ENCODE results near the gene CAMTA1.
"Not testable (repeated sequence)": the region's sequence is repeated elsewhere in the genome, so short reads cannot be mapped to it uniquely, and the experiment has no call there.

Gene CAMTA1

DNA sequence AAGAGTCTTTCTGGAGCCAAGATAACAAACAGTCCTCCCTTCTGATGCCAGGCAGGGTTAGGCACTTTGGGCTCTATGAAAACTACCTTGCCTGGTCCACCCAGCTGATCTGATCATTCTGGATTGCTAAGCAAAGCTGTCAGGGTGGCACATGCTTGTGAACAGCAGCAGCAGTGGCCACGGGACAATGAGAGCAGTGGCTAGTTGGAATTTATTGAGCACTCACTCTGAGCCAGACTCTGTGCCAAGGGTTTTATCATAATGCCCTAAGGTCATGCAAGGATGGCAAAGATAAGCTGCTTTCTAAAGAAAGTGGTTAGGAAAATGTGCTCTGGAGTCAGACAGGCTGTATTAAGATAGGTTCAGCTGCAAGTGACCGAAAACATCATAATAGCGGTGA lies 595.5 kb downstream of the CAMTA1 start:
- H3K4me1 ChIP-seq (ENCODE audit: control insufficient read depth, insufficient read depth, low read length), result peaks cover 19% of the 10 kb centered on the region
- H3K4me3 ChIP-seq (ENCODE audit: low read depth, low read length), result no peak overlapping the region
- no peaks in the 10 kb centered on the region for H3K36me3 ChIP-seq (ENCODE audit: control insufficient read depth, insufficient read depth, low read length)
- no peaks in the 10 kb centered on the region for H3K9me3 ChIP-seq (ENCODE audit: control insufficient read depth, insufficient read depth, low read depth, low read length)
- no peaks in the 10 kb centered on the region for H3K27me3 ChIP-seq (ENCODE audit: control insufficient read depth, insufficient read depth, low read length)
- H3K27ac ChIP-seq (ENCODE audit: low read depth, low read length), result no peak overlapping the region
- H3K9ac ChIP-seq (ENCODE audit: low read length), result no peak overlapping the region

DNA sequence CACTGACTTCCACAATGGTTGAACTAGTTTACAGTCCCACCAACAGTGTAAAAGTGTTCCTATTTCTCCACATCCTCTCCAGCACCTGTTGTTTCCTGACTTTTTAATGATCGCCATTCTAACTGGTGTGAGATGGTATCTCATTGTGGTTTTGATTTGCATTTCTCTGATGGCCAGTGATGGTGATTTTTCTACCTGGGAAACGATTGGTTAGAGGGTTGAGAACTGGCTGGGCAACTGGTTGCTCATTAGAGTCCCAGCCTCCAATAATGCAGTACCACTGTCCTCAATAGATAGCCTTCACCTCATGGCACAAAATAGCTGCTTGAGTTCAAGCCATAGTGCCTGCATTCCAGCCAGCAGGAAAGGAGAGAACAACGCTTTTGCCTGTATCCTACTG lies 596.5 kb downstream of the CAMTA1 start:
- not testable (repeated sequence) for H3K27ac ChIP-seq (ENCODE audit: low read depth, low read length); H3K9me3 ChIP-seq (ENCODE audit: control insufficient read depth, insufficient read depth, low read depth, low read length); H3K9ac ChIP-seq (ENCODE audit: low read length); H3K4me3 ChIP-seq (ENCODE audit: low read depth, low read length); H3K27me3 ChIP-seq (ENCODE audit: control insufficient read depth, insufficient read depth, low read length); H3K36me3 ChIP-seq (ENCODE audit: control insufficient read depth, insufficient read depth, low read length)
- H3K4me1 ChIP-seq (ENCODE audit: control insufficient read depth, insufficient read depth, low read length), result peaks cover 19% of the 10 kb centered on the region

DNA sequence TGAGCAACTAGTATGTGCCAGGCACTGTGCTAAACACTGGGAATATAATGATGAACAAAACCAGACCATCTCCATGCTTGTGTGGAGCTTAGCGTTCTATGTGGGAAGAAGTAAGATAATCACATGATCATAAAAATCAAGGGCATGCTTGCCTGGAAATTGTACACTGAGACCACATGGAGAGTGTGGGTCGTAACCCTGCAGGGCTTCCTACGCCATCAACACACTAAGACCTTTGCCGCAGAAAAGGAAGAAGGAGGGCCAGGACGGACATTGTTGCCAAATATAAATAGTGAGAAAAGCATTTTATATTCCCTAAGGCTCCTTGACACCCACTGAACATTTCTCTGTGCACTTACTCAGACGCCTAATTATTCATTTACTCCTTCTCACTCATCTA lies 597.7 kb downstream of the CAMTA1 start:
- no peak overlapping the region for H3K4me3 ChIP-seq (ENCODE audit: low read depth, low read length)
- H3K9me3 ChIP-seq (ENCODE audit: control insufficient read depth, insufficient read depth, low read depth, low read length), result no peaks in the 10 kb centered on the region
- H3K27ac ChIP-seq (ENCODE audit: low read depth, low read length), result no peak overlapping the region
- H3K27me3 ChIP-seq (ENCODE audit: control insufficient read depth, insufficient read depth, low read length), result no peaks in the 10 kb centered on the region
- no peak overlapping the region for H3K9ac ChIP-seq (ENCODE audit: low read length)
- H3K4me1 ChIP-seq (ENCODE audit: control insufficient read depth, insufficient read depth, low read length), result peaks cover 20% of the 10 kb centered on the region
- no peaks in the 10 kb centered on the region for H3K36me3 ChIP-seq (ENCODE audit: control insufficient read depth, insufficient read depth, low read length)

DNA sequence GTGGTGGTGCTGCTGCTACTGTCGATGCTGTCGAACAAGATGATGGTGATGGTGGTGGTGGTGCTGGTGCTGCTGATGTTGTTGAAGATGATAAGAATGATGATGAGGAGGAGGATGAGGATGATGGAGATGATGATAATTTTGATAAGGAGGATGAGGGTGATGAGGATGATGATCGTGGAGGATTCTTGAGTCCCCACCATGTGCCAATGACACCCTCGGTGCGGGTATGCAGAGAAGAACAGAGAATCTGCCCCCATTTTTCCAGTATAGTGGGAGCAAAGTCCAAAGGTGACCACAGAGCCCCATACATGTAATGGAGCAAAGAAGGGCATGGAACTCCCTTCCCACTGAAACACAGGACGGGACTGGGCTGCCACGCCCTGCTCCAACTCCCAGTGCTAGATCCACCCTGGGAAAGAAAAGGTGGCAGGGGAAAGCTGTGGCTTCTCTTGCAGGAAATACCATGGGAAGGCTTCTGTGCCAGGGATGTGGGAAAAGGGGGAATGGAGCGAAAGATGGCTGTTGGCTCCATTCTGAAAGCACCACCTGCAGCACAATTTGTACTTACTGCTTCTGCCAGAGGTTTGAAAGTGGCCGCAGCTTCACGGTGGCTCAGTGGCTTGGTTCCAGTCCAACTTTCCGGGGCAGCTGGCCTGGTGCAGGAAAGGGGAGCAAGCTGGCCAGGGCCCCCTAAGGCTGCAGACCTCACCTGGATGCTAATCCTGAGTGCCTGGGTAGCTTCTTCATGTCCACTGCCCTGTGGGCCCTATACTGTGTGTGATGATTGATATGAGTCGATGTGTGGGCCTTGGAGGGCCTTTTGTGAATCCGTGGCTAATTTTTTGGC lies 598.6 kb downstream of the CAMTA1 start:
- peaks cover 28% of the 10 kb centered on the region for H3K4me1 ChIP-seq (ENCODE audit: control insufficient read depth, insufficient read depth, low read length)
- H3K27ac ChIP-seq (ENCODE audit: low read depth, low read length), result no peak overlapping the region
- no peak overlapping the region for H3K9ac ChIP-seq (ENCODE audit: low read length)
- no peaks in the 10 kb centered on the region for H3K27me3 ChIP-seq (ENCODE audit: control insufficient read depth, insufficient read depth, low read length)
- H3K36me3 ChIP-seq (ENCODE audit: control insufficient read depth, insufficient read depth, low read length), result no peaks in the 10 kb centered on the region
- H3K9me3 ChIP-seq (ENCODE audit: control insufficient read depth, insufficient read depth, low read depth, low read length), result no peaks in the 10 kb centered on the region
- H3K4me3 ChIP-seq (ENCODE audit: low read depth, low read length), result no peak overlapping the region

DNA sequence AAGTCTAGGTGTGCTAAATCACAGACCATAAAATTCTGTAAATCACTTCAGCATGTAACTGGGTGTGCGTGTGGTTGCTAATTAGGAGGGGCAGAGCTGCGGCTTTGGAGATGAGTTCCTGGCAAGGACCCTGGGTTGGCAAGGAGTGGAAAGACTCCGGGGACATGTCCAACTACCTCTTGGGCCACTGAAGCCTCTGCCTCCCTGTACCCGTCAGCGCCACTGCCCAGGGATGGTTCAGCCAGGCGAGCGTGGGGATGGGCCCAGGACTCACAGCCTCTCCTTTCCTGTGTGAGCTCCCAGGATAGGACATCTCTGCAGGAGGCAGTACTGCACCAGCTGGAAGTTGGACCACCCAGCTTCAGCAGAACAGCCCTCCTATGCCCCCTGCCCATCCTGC lies 599.4 kb downstream of the CAMTA1 start:
- no peak overlapping the region for H3K9ac ChIP-seq (ENCODE audit: low read length)
- H3K36me3 ChIP-seq (ENCODE audit: control insufficient read depth, insufficient read depth, low read length), result no peaks in the 10 kb centered on the region
- no peaks in the 10 kb centered on the region for H3K9me3 ChIP-seq (ENCODE audit: control insufficient read depth, insufficient read depth, low read depth, low read length)
- H3K27ac ChIP-seq (ENCODE audit: low read depth, low read length), result no peak overlapping the region
- H3K4me3 ChIP-seq (ENCODE audit: low read depth, low read length), result no peak overlapping the region
- peaks cover 26% of the 10 kb centered on the region for H3K4me1 ChIP-seq (ENCODE audit: control insufficient read depth, insufficient read depth, low read length)
- H3K27me3 ChIP-seq (ENCODE audit: control insufficient read depth, insufficient read depth, low read length), result no peaks in the 10 kb centered on the region

DNA sequence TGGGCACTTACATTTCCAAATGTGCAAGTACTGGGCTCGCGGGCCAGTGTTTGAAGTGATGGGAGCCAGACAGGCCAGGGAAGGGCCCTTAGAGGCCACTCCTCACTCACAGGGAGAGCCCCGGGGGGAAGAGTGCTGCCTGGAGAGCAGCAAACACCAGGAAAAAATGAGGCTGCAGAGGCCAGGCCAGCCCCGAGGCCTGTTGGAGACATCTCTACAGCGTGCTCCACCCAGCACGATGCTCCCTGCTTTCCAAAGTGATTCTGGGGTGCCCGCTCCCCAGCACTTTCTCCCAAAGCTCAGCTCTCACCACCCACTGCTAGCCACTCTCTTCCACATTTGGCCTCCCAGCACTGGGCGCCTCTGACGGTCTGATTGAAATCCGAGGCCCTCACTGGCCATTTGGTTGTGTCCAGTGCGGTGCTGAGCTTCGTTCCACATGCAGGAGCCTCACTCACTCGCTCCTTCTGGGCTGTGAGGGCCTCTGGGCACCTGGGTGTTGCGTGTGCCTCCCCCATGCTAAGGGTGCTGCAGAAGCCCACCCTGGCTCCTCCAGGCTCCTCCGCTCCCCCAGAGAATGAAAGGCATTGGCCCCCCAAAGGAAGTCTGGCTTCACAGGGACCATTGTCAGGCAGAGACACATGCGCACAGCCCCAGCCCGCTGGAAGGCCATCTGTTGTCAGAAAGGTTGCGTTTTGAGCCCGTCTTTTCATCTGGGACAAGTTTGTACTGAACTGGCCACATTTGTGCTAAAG lies 600.4 kb downstream of the CAMTA1 start:
- no peaks in the 10 kb centered on the region for H3K9me3 ChIP-seq (ENCODE audit: control insufficient read depth, insufficient read depth, low read depth, low read length)
- peaks cover 18% of the 10 kb centered on the region; the same call in 1 of the 2 replicates for H3K4me1 ChIP-seq (ENCODE audit: control insufficient read depth, insufficient read depth, low read length)
- no peak overlapping the region for H3K4me3 ChIP-seq (ENCODE audit: low read depth, low read length)
- H3K9ac ChIP-seq (ENCODE audit: low read length), result no peak overlapping the region
- no peaks in the 10 kb centered on the region for H3K36me3 ChIP-seq (ENCODE audit: control insufficient read depth, insufficient read depth, low read length)
- H3K27me3 ChIP-seq (ENCODE audit: control insufficient read depth, insufficient read depth, low read length), result no peaks in the 10 kb centered on the region
- H3K27ac ChIP-seq (ENCODE audit: low read depth, low read length), result no peak overlapping the region

DNA sequence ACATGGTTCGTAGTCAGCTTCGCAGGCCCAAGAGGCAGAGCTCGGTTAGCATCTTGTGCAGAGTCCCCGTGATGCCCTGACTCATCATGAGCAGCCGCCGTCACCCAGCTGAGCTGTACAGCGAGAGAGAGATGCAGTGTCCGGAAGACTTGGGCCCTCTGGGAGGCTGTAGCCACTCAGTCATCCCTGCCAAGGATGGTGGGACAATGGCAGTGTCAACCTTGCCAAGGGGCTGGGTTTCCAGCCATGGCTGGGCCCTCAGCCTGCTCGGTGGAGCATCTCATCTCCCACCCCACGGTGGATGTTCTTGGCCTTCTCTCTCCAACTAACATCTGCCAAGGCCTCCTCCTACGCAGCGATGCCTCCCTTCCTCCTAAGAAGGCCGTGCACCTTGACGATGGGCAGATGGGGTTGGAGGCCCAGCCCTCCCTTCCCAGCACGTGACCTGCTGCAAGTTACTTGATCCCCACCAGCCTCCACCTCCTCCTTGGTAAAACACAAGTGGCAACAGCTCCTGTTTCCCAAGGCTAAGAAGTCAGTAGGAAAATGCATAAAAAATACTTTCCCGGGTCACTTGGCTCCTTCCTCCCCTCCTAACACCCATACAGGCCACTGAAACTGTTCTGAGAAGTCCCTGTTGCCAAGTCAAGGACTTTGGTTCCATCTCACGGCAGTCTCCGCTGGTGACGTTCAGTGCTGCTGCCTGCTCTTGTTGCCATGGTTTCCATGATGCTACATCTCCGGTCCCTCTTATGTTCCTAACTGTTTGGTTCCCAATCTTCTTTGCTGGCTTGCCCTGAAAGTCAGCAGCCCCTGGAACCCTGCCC lies 601.2 kb downstream of the CAMTA1 start:
- Histone ChIP-seq H3K36me3 (ENCODE audit: control insufficient read depth, insufficient read depth, low read length) (no peaks in the 10 kb centered on the region), H3K9me3 (ENCODE audit: control insufficient read depth, insufficient read depth, low read depth, low read length) (no peaks in the 10 kb centered on the region), H3K4me1 (ENCODE audit: control insufficient read depth, insufficient read depth, low read length) (peaks cover 16% of the 10 kb centered on the region; the same call in 1 of the 2 replicates), H3K4me3 (ENCODE audit: low read depth, low read length) (no peak overlapping the region), H3K27ac (ENCODE audit: low read depth, low read length) (no peak overlapping the region), H3K9ac (ENCODE audit: low read length) (no peak overlapping the region), H3K27me3 (ENCODE audit: control insufficient read depth, insufficient read depth, low read length) (no peaks in the 10 kb centered on the region)

DNA sequence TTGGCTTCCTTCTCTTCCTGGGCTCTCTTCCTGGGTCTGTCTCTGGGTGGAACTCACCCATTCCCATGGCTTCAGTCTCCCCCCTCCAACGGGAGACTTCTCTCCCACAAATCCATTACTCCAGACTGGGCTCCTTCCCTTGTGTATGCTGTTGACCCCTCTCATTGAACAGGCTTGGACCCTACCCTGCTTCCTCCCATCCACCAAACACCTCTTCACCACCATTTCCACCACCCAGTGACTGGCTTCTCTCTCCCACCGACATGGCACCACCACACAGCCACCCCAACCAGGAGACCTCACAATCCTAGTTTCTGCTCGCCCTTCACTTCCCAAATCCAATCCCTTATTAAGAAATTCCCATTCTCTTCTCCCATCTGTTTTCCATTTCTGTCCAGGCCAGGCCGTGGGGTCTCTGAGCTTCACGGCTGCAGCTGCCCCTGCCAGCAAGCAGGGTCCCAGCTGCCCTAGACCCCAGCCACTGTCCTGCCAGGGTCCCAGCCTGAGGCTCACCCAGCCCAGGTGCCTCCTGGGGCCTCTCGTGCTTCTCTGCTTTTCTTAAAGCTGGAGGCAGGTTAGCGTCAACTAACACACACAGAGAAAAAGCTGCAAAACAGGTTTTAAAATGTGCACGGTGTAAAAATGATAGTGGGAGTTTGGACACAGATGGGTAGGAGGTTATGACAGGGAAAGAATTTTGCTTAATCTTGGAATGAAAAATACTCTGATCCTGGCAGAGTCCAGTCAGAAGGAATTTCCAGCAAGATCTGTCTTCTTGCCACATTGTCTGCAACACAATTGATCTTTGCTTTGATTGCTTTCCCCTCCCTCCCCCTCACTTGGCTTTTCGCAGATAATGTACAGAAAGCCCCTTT lies 602.0 kb downstream of the CAMTA1 start:
- H3K4me3 ChIP-seq (ENCODE audit: low read depth, low read length), result no peak overlapping the region
- no peaks in the 10 kb centered on the region for H3K9me3 ChIP-seq (ENCODE audit: control insufficient read depth, insufficient read depth, low read depth, low read length)
- H3K4me1 ChIP-seq (ENCODE audit: control insufficient read depth, insufficient read depth, low read length), result peaks cover 16% of the 10 kb centered on the region; the same call in 1 of the 2 replicates
- no peak overlapping the region for H3K9ac ChIP-seq (ENCODE audit: low read length)
- no peak overlapping the region for H3K27ac ChIP-seq (ENCODE audit: low read depth, low read length)
- H3K27me3 ChIP-seq (ENCODE audit: control insufficient read depth, insufficient read depth, low read length), result no peaks in the 10 kb centered on the region
- H3K36me3 ChIP-seq (ENCODE audit: control insufficient read depth, insufficient read depth, low read length), result no peaks in the 10 kb centered on the region

DNA sequence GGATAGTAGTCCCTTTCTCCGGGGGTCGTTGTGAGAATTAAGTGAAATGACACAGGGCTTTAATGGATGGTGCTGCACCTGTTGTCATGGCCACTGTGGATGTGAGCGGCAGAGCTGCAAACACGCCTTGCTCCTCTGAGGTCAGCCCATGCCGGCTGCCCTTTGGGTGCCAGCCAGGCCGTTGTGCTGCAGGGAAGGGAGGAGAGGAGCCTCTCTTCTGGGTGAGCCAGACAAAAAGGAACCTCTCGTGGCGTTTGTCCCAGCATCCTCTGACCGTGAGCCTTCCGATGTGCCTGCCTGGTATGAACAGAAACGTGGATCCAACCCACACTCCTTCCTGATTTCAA lies 602.9 kb downstream of the CAMTA1 start:
- no peak overlapping the region for H3K4me3 ChIP-seq (ENCODE audit: low read depth, low read length)
- no peaks in the 10 kb centered on the region for H3K27me3 ChIP-seq (ENCODE audit: control insufficient read depth, insufficient read depth, low read length)
- no peaks in the 10 kb centered on the region for H3K36me3 ChIP-seq (ENCODE audit: control insufficient read depth, insufficient read depth, low read length)
- no peaks in the 10 kb centered on the region for H3K9me3 ChIP-seq (ENCODE audit: control insufficient read depth, insufficient read depth, low read depth, low read length)
- no peak overlapping the region for H3K27ac ChIP-seq (ENCODE audit: low read depth, low read length)
- H3K4me1 ChIP-seq (ENCODE audit: control insufficient read depth, insufficient read depth, low read length), result peaks cover 16% of the 10 kb centered on the region; the same call in 1 of the 2 replicates
- H3K9ac ChIP-seq (ENCODE audit: low read length), result no peak overlapping the region

DNA sequence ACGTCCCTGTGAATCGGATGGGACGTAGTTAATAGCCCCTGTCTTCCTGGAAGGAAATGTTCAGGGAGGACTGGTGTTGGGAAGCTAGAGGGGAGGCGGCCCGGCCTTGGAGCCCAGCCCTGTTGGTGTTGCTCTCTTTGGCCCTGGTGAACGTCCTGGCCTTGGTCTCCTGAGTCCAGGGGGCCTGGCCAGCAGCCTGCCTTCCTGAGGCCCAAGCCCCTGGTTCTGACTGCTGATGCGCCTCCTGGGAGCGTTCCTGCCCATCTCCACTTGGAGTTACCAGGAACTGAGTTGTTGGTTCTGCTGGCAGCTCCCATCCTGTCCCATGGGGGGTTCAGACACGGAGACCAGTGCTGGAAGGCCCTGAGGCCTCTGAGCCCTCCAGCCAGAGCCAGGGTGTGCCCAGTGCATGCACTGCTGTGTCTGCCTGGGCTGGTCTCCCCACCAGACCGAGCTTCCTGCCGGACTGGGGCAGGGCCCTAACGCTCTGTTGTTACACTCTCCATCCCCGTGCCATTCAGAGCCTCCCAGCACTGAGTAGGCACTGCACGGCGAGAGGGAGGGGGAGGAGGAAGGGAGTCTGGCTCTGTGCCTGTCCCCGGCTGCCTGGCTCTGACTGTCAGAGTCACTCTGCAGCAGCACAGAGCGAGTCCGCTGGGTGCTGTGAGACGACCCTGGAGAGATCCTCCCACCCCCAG lies 603.4 kb downstream of the CAMTA1 start:
- Histone ChIP-seq H3K27ac (ENCODE audit: low read depth, low read length) (no peak overlapping the region), H3K36me3 (ENCODE audit: control insufficient read depth, insufficient read depth, low read length) (no peaks in the 10 kb centered on the region), H3K9me3 (ENCODE audit: control insufficient read depth, insufficient read depth, low read depth, low read length) (no peaks in the 10 kb centered on the region), H3K4me1 (ENCODE audit: control insufficient read depth, insufficient read depth, low read length) (peaks cover 16% of the 10 kb centered on the region; the same call in 1 of the 2 replicates), H3K4me3 (ENCODE audit: low read depth, low read length) (no peak overlapping the region), H3K27me3 (ENCODE audit: control insufficient read depth, insufficient read depth, low read length) (no peaks in the 10 kb centered on the region), H3K9ac (ENCODE audit: low read length) (no peak overlapping the region)
